Activated T-helper 17 cell treated with anti-CD3 and anti-CD28 coated beads, Interleukin-2, amount 50 U/mL, for 72 hours (primary cell): ENCODE measurements around the gene FAM184A. TPM values are rescaled to one million over a fixed set of nuclear protein-coding genes. Genes with fewer than 3 reads are reported as not detected.
"Not testable (repeated sequence)": the region's sequence is repeated elsewhere in the genome, so short reads cannot be mapped to it uniquely, and the experiment has no call there.

ENCODE experiments used
- ATAC-seq: fragments of 150-1000 bp; cut with Tn5 transposase; replicated peaks from 2 replicates; pipeline ENCODE4 v1.10.0; 2021; ENCODE audit warnings: mild to moderate bottlenecking, moderate library complexity
- H3K27ac Mint-ChIP-seq: one replicate; pipeline ENCODE4 v1.8.0; 2022; ENCODE audit warnings: mixed read lengths
- H3K27me3 Mint-ChIP-seq: one replicate; pipeline ENCODE4 v1.8.0; 2022; ENCODE audit warnings: mixed read lengths
- H3K36me3 Mint-ChIP-seq: one replicate; pipeline ENCODE4 v1.8.0; 2022; ENCODE audit warnings: low read depth, mild to moderate bottlenecking, mixed read lengths
- H3K4me1 Mint-ChIP-seq: one replicate; pipeline ENCODE4 v1.8.0; 2022; ENCODE audit warnings: mixed read lengths
- H3K4me3 Mint-ChIP-seq: one replicate; pipeline ENCODE4 v1.8.0; 2022; ENCODE audit warnings: mild to moderate bottlenecking, mixed read lengths
- H3K9me3 Mint-ChIP-seq: one replicate; pipeline ENCODE4 v1.8.0; 2022; ENCODE audit warnings: mixed read lengths
- total RNA-seq, 2 donors: library from RNA; stranded (reverse); gene quantifications; one replicate each; pipeline ENCODE4 v1.2.3, GENCODE V29; 2022

The FAM184A gene
- total RNA-seq, 2 donors from 2014 or later: 9.5 to 10.6 TPM

DNA sequence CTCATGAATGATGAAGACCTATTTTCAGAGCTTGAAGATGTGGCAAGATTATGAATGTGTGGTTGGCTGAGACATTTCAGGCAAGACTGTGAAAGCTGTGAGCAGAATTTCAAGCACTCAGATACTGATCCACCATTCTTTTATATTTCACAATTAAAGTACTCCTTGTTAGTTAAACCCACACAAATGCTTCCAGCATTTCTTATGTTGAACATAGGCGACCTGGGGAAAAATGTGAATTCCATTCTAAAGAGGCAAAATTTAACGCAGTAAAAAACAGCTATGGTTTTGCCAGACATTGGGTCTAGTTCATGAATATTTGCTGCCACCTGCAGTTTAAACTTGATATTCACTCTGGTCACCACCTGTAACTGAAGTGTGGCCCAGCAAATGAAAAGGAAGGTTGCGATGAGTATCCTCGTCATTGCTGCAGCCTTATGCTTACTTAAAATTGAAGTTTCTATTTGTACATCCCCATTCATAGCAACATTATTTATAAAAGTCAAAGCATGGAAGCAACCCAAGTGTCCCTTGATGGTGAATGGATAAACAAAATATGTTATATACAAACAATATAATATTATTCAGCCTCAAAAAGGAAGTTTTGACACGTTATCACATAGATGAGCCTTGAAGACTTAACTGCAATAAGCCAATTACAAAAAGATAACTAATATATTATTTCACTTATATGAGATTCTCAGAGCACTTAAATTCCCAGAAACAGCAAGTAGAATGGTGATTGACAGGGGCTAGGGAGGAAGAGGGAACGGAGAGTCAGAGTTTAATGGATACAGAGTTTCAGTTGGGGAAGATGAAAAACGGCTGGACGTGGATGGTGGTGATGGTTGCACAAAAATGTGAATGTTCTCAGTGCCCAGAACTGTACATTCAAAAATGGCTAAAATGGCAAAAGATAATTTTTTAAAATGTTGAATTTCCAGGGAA is 32.4 kb upstream of the FAM184A start:
- no peak overlapping the region for H3K27ac Mint-ChIP-seq
- ATAC-seq: peak; percentile 83
- H3K36me3 Mint-ChIP-seq: no peaks in the 10 kb centered on the region
- H3K4me3 Mint-ChIP-seq: no peak overlapping the region
- H3K27me3 Mint-ChIP-seq: no peaks in the 10 kb centered on the region
- no peaks in the 10 kb centered on the region for H3K9me3 Mint-ChIP-seq
- peaks cover 9% of the 10 kb centered on the region for H3K4me1 Mint-ChIP-seq

DNA sequence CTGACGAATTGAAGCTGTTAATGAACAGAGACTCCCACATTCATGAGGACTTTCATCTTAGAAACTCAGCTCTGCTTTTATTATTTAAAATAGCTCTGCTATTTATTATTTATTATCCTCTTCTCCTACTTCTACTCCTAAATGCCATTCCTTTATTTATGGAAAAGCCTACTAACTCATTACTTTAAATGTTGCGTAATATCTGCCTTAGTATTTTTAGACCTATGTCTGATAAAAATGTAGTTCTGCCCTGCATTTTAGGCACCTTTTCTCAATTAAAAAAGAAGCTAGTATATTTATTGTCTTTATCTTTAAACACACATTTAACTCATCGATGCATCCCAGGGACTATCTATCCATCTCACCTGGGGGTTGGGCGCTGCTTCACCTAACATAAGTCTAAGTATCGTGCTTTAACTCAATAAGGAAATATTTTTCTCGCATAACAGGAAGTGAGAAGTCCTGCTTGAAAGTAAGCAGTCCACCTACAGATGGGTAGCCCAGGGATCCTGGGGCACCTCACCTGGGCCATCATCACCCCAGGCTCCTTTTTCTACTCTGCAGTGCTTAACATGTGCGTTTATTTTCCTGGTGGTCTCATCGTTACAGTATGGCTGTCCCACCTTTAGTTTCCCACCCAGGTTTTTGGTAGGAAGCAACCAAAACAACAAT is 31.3 kb upstream of the FAM184A start:
- Mint-ChIP-seq H3K4me1 (peaks cover 15% of the 10 kb centered on the region), H3K27ac (no peak overlapping the region), H3K9me3 (no peaks in the 10 kb centered on the region), H3K36me3 (no peaks in the 10 kb centered on the region), H3K27me3 (no peaks in the 10 kb centered on the region), H3K4me3 (no peak overlapping the region)
- ATAC-seq: no peak

DNA sequence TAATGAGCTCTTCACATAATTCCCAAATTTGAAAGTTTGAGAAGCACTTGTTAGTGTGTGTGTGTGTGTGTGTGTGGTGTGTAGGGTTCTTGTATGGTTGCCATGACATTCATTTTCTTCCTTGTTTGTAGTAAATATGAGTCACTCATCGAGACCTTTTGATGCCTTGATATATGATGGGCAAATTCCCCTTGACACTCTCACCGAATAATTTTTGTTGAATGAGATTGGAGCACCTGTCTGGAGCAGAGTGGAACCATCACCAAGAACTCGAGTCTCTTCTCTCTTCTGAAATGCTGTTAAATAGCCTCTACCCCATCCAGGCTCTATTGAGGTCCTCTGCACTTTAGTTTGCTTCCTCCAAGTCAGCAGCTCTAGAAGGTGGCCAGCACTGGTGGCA is 29.6 kb upstream of the FAM184A start:
- no peaks in the 10 kb centered on the region for H3K36me3 Mint-ChIP-seq
- H3K9me3 Mint-ChIP-seq: no peaks in the 10 kb centered on the region
- H3K27me3 Mint-ChIP-seq: no peaks in the 10 kb centered on the region
- H3K4me1 Mint-ChIP-seq: peaks cover 15% of the 10 kb centered on the region
- peak; percentile 31 for ATAC-seq
- H3K27ac Mint-ChIP-seq: no peak overlapping the region
- H3K4me3 Mint-ChIP-seq: no peak overlapping the region

DNA sequence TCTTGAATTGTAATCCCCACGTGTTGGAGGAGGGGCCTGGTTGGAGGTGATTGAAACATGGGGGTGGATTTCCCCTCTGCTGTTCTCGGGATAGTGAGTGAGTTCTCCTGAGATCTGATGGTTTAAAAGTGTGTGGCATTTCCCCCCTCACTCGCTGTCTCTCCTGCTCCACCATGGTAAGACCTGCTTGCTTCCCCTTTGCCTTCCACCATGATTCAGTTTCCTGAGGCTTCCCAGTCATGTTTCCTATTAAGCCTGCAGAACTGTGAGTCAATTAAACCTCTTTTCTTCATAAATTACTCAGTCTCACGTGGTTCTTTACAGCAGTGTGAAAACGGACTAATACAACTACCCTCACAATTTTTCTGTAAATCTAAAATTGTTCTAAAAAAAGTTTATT is 26.8 kb upstream of the FAM184A start:
- H3K4me1 Mint-ChIP-seq: peaks cover 13% of the 10 kb centered on the region
- H3K27me3 Mint-ChIP-seq: no peaks in the 10 kb centered on the region
- ATAC-seq: peak; percentile 83
- H3K4me3 Mint-ChIP-seq: no peak overlapping the region
- no peaks in the 10 kb centered on the region for H3K9me3 Mint-ChIP-seq
- no peaks in the 10 kb centered on the region for H3K36me3 Mint-ChIP-seq
- no peak overlapping the region for H3K27ac Mint-ChIP-seq

DNA sequence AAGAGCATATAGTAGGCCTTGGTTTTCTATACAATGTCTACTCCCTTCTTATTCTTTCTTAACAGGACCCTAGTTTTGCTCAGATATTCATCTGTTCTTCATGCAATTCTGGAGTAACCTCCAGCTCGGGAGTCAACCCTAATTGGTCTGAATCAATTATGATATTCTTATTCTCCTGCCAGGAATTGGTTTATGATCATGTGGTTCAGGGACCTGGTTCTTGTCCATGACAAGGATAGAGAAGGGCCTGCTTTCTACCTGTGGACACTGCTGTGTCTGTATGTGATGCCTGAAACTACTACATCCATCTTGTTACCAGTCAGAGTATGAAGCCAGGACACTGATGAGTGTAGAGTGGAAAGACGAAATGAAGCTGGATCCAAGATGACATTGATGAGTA is 24.4 kb upstream of the FAM184A start:
- no peaks in the 10 kb centered on the region for H3K36me3 Mint-ChIP-seq
- no peak overlapping the region for H3K27ac Mint-ChIP-seq
- no peaks in the 10 kb centered on the region for H3K27me3 Mint-ChIP-seq
- H3K9me3 Mint-ChIP-seq: no peaks in the 10 kb centered on the region
- ATAC-seq: no peak
- peaks cover 6% of the 10 kb centered on the region for H3K4me1 Mint-ChIP-seq
- H3K4me3 Mint-ChIP-seq: no peak overlapping the region

DNA sequence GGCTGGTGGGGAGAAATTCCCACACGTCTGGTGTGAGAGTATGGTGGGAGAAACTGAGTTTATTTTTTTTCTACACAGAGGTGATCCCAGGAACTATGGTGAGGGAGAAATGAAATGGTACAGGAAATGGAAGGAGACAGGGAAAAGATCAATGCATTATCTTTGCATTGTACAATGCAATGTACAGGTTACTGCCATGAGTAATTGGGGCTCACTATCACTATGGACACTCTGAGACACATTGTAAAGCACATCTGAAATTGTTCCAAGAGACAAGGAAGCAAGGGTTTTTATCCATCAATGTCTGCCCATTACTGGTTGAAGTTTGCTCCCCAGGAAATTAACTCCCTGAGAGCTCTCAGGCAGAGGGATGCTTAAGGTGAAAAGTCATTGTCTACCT is 21.7 kb upstream of the FAM184A start:
- no peaks in the 10 kb centered on the region for H3K27me3 Mint-ChIP-seq
- peaks cover 5% of the 10 kb centered on the region for H3K4me1 Mint-ChIP-seq
- H3K27ac Mint-ChIP-seq: no peak overlapping the region
- no peak overlapping the region for H3K4me3 Mint-ChIP-seq
- no peak for ATAC-seq
- H3K36me3 Mint-ChIP-seq: no peaks in the 10 kb centered on the region
- H3K9me3 Mint-ChIP-seq: no peaks in the 10 kb centered on the region

DNA sequence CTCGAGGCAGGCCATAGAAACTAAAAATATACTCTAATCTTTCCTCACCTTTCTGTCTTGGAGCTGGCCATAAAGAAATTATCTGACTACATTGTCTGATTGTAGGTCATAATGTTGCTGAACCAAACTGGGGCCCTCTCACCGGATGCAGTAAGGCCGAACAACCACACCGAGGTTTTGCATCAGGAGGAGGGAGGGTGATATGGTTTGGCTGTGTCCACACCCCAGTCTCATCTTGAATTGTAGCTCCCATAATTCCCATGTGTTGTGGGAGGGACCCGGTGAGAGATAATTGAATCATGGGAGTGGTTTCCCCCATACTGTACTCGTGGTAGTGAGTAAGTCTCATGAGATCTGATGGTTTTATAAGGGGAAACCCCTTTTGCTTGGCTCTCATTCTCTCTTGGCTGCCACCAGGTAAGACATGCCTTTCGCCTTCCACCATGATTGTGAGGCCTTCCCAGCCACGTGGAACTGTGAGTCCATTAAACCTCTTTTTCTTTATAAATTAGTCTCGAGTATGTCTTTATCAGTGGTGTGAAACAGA is 19.4 kb upstream of the FAM184A start:
- Mint-ChIP-seq H3K27ac (peak overlapping the region; percentile 14), H3K4me3 (peak overlapping the region; percentile 24)
- not testable (repeated sequence) for H3K27me3 Mint-ChIP-seq, H3K9me3 Mint-ChIP-seq, H3K36me3 Mint-ChIP-seq, H3K4me1 Mint-ChIP-seq
- ATAC-seq: peak; percentile 96

DNA sequence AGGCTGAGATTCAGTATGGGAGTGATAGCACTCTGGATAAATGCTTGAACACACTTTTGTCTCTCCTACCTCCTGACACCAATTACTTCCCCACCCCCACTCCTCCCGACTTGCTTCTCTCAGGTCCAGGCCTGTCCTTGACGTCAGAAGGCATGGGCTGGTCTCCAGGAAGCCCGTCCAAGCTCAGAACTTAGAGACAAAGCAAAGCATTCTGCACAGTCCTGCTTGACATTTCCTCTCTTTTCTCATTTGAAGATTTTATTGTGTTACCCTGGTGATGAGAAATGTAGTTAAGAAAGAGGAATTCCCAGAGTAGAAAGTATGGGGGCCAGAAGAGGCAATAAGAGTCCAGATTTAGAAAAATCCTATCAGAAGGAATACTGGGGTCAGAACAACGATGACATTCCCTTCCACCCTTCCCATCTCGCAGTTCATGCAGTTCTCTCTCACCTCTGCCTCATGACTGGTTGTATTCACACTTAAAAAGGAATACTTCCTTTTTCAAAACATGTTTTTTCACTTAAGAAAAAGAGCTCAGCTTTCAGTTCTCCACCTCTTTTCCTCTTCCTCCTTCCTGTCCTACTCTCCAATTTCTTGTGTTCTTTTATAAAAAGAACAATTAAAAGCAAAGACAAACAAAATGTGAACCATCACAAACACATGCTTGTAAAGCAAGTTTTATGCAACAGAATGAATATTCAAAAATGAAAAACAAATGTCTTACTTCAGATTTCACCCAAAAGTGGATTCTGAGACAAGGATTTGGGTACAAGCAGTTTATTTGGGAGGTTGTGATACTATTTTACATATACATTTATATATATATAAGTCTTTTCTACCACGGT is 18.5 kb upstream of the FAM184A start:
- Mint-ChIP-seq H3K4me3 (no peak overlapping the region), H3K27ac (no peak overlapping the region), H3K27me3 (peaks cover 5% of the 10 kb centered on the region), H3K4me1 (peaks cover 4% of the 10 kb centered on the region), H3K36me3 (no peaks in the 10 kb centered on the region), H3K9me3 (no peaks in the 10 kb centered on the region)
- ATAC-seq: no peak

DNA sequence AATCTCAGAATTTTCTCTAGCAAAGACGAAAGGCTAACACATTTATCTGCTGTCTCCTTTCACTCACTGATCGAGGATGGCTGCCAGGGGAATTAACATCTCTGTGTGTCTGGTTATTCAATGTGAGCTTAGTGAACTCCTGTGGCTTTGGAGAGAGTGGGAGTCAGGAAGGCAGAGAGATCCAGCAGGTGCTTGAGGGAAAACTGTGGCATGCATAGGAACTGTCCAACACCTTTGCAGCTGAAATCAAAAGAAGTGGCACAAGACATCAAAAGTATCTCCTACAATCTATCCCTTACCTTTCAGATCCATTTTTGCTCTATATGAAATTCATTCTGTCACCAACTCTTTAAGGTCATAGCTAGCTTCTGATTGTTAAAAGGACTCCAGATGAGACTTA is 11.8 kb upstream of the FAM184A start:
- Mint-ChIP-seq H3K4me1 (no peaks in the 10 kb centered on the region), H3K9me3 (no peaks in the 10 kb centered on the region), H3K27me3 (peaks cover 5% of the 10 kb centered on the region), H3K27ac (no peak overlapping the region), H3K36me3 (no peaks in the 10 kb centered on the region), H3K4me3 (no peak overlapping the region)
- no peak for ATAC-seq

DNA sequence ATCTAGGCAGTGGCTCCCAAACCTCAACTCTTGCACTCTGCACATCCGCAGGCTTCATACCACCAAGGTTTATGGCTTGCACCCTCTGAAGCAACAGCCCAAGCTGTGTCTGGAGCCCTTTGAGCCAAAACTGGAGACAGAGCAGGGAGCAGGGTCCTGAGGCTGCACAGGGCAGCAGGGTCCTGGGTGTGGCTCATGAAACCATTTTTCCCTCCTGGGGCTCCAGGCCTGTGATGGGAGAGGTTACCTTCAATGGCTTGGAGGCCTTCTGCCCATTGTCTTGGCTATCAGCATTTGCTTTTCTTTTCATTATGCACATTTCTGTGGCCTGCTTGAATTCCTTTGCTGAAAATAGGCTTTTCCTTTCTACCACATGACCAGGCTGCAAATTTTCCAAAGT is 6.3 kb upstream of the FAM184A start:
- Mint-ChIP-seq H3K27me3 (no peaks in the 10 kb centered on the region), H3K27ac (no peak overlapping the region), H3K36me3 (no peaks in the 10 kb centered on the region), H3K4me3 (no peak overlapping the region), H3K9me3 (peaks cover 7% of the 10 kb centered on the region), H3K4me1 (no peaks in the 10 kb centered on the region)
- ATAC-seq: no peak

DNA sequence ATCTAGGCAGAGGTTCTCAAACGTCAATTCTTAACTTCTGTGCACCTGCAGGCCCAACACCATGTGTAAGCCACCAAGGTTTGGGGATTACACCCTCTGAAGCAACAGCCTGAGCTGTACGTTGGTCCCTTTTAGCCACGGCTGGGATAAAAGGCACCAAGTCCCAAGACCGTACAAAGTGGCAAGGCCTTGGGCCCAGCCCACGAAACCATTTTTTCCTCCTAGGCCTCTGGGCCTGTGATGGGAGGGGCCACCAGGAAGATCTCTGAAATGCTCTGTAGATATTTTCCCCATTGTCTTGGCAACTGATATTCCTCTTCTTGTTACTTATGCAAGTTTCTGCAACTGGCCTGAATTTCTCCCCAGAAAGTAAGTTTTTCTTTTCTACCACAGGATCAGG is 4.5 kb upstream of the FAM184A start:
- Mint-ChIP-seq H3K27ac (no peak overlapping the region), H3K27me3 (no peaks in the 10 kb centered on the region), H3K4me1 (peaks cover 8% of the 10 kb centered on the region), H3K9me3 (peaks cover 7% of the 10 kb centered on the region), H3K4me3 (no peak overlapping the region), H3K36me3 (no peaks in the 10 kb centered on the region)
- ATAC-seq: no peak

DNA sequence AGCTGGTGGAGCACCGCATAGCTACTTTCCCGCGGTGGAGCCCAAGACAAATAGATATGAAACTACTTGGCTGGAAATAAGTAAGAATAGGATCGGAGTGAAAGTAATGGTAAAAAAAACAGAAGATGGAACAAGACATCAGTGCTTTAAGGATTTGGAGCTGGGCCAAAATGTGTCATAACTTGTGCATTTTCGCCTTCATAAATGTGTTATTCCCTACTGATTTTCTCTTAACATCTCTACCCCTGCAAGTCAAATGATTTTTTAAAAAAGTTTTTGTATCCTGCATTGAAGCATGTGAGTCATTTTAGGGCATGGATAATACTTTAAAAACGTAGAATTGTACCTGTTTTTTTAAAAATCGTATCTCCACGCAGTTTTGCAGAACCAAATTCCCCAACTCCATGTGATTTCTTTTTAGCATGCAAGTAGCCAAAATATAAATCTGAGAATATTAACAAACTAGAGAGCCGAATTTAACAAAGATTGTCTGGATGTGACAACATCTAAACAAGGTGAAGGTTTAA is 882 bp upstream of the FAM184A start:
- Mint-ChIP-seq H3K36me3 (no peaks in the 10 kb centered on the region), H3K4me3 (peak overlapping the region; percentile 96), H3K27ac (peak overlapping the region; percentile 92)

DNA sequence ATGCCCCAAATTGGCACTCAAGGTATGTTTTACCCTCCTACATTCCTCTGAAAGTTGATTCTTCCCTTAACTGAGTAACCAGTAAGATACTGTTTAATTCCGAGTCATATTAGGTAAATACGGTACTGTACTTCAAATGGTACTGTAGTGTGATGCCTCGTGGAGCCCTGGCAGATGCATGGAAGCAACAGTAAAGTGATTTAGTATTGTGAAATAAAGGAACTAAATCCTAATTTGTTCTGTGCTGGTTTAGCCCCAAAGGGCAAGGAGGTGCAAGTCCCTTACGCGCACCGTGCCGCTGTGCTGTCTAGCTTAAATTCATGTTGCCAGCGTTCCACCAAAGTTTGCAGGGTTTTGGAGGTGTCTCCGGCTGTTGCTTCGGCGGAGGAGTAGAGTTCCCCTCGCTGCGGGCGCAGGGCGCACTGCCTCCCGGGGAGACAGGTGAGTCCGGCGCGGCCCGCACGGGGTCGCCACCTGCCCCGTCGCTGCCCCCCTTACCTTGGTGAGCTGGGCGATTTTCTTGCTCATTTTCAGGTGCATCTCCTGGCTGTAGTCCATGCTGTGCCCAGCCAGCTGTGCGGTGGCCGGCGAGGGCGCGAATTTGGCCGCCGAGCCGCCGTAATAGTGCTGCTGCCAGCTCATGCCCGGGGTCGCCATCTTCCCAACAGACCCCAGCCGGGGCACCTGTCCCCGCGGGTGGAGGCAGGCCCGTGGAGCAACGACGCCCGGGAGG is 655 bp downstream of the FAM184A start:
- Mint-ChIP-seq H3K36me3 (no peaks in the 10 kb centered on the region), H3K27ac (peak overlapping the region; percentile 86), H3K27me3 (no peaks in the 10 kb centered on the region), H3K4me3 (peak overlapping the region; percentile 82), H3K9me3 (peaks cover 4% of the 10 kb centered on the region), H3K4me1 (peaks cover 35% of the 10 kb centered on the region)
- peak; percentile 48 for ATAC-seq

More for the DNA sequence above, 882 bp upstream of the FAM184A start:
- peaks cover 7% of the 10 kb centered on the region for H3K9me3 Mint-ChIP-seq
- peaks cover 26% of the 10 kb centered on the region for H3K4me1 Mint-ChIP-seq
- ATAC-seq: no peak
- H3K27me3 Mint-ChIP-seq: no peaks in the 10 kb centered on the region

DNA sequence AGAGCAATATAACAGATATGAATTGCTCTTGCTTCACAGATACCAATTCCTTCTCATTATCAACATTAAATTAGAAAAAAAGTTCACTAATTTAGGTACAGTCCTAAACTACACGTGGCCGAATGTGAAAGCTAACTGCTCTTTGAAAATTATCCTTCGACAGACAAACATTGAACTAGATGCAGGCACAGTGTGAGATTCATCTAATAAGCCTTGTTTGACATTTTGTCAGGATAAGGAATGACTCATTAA is 1.1 kb downstream of the FAM184A start:
- no peaks in the 10 kb centered on the region for H3K27me3 Mint-ChIP-seq
- H3K36me3 Mint-ChIP-seq: no peaks in the 10 kb centered on the region
- peak overlapping the region; percentile 86 for H3K27ac Mint-ChIP-seq
- H3K4me1 Mint-ChIP-seq: peaks cover 35% of the 10 kb centered on the region
- ATAC-seq: no peak
- H3K4me3 Mint-ChIP-seq: peak overlapping the region; percentile 82
- H3K9me3 Mint-ChIP-seq: peaks cover 4% of the 10 kb centered on the region
